ENCODE results near the gene PABPN1L.

The PABPN1L gene

GRCh38 chr16:88884569-88885271 lies 18.3 kb upstream of the PABPN1L start:
- DNase-seq (ENCODE audit: low read depth): no peak

GRCh38 chr16:88883946-88884345 lies 17.5 kb upstream of the PABPN1L start:
- DNase-seq (ENCODE audit: low read depth): no peak

GRCh38 chr16:88883117-88883895 lies 16.8 kb upstream of the PABPN1L start:
- DNase-seq (ENCODE audit: low read depth): no peak

GRCh38 chr16:88882358-88883030 lies 16.0 kb upstream of the PABPN1L start:
- DNase-seq (ENCODE audit: low read depth): no peak

GRCh38 chr16:88881675-88882357 lies 15.4 kb upstream of the PABPN1L start:
- no peak for DNase-seq (ENCODE audit: low read depth)

- no peak for DNase-seq (ENCODE audit: low read depth)
Observed at GRCh38 chr16:88881007-88881615, 14.7 kb upstream of the PABPN1L start.

- no peak for DNase-seq (ENCODE audit: low read depth)
Observed at GRCh38 chr16:88880226-88881006, 14.0 kb upstream of the PABPN1L start.

GRCh38 chr16:88879788-88880055 lies 13.3 kb upstream of the PABPN1L start:
- DNase-seq (ENCODE audit: low read depth): no peak

GRCh38 chr16:88878967-88879787 lies 12.7 kb upstream of the PABPN1L start:
- no peak for DNase-seq (ENCODE audit: low read depth)

- DNase-seq (ENCODE audit: low read depth): no peak
Observed at GRCh38 chr16:88878356-88878755, 11.9 kb upstream of the PABPN1L start.

- no peak for DNase-seq (ENCODE audit: low read depth)
Observed at GRCh38 chr16:88877564-88878289, 11.3 kb upstream of the PABPN1L start.

GRCh38 chr16:88876942-88877526 lies 10.6 kb upstream of the PABPN1L start:
- no peak for DNase-seq (ENCODE audit: low read depth)

- no peak for DNase-seq (ENCODE audit: low read depth)
Observed at GRCh38 chr16:88875703-88876234, 9.3 kb upstream of the PABPN1L start.

- DNase-seq (ENCODE audit: low read depth): no peak
Observed at GRCh38 chr16:88874938-88875599, 8.6 kb upstream of the PABPN1L start.

GRCh38 chr16:88872650-88873331 lies 6.3 kb upstream of the PABPN1L start:
- DNase-seq (ENCODE audit: low read depth): no peak

GRCh38 chr16:88871730-88872416 lies 5.4 kb upstream of the PABPN1L start:
- DNase-seq (ENCODE audit: low read depth): no peak

GRCh38 chr16:88871349-88871702 lies 4.9 kb upstream of the PABPN1L start:
- DNase-seq (ENCODE audit: low read depth): no peak
